ENCODE data around the gene LRRC58. TPM values are rescaled to one million over a fixed set of nuclear protein-coding genes. Genes with fewer than 3 reads are reported as not detected.

The LRRC58 gene
- total and polyA plus RNA-seq, 2 donors (not counting 3 experiments of a cell fraction or from before 2014, with no cell fraction given): 3.7 to 11.9 TPM

DNA sequence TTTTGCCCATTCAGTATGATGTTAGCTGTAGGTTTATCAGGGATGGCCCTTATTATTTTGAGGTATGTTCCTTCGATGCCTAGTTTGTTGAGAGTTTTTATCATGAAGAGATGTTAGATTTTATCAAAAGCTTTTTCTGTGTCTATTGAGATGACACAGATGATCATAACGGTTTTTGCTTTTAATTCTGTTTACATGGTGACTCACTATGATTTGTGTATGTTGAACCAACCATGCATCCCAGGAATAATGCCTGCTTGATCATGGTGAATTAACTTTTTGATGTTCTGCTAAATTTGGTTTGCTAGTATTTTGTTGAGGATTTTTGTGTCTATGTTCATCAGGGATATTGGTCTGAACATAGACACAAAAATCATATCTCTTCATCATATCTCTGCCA lies 72.4 kb downstream of the LRRC58 start:
- H3K79me2 ChIP-seq (ENCODE audit: control insufficient read depth, insufficient read depth, low read length): no peaks in the 10 kb centered on the region
- H3K9me3 ChIP-seq (replicated peaks; ENCODE audit: control insufficient read depth, insufficient read depth, low read length): no peaks in the 10 kb centered on the region
- no peak for TF ChIP-seq GATA2 (IDR thresholded peaks at IDR 0.05; ENCODE audit: insufficient read depth, insufficient read length, low read depth, low read length)
- TF ChIP-seq FOS (IDR thresholded peaks at IDR 0.05; ENCODE audit: borderline replicate concordance, insufficient read depth, low read length): no peak
- TF ChIP-seq POLR2AphosphoS5 (IDR thresholded peaks at IDR 0.05; ENCODE audit: insufficient read depth, low read depth, low read length): no peak
- intact Hi-C loops (cut with micrococcal nuclease): no loop called here
- no peak overlapping the region for H2AFZ ChIP-seq (ENCODE audit: low read depth, low read length)
- H3K27me3 ChIP-seq (ENCODE audit: control insufficient read depth in 2 of 2, insufficient read depth in 2 of 2, low read length in 2 of 2): peaks cover 5 to 7% of the 10 kb centered on the region in 2 experiments
- H3K36me3 ChIP-seq (ENCODE audit: control insufficient read depth in 2 of 2, extremely low read depth in 1 of 2, insufficient read depth in 2 of 2, low read length in 2 of 2): no peaks in the 10 kb centered on the region
- no peaks in the 10 kb centered on the region for H3K9me1 ChIP-seq (replicated peaks; ENCODE audit: control insufficient read depth, extremely low read depth, insufficient read depth, low read length)
- H3K4me2 ChIP-seq (ENCODE audit: insufficient read depth, low read length): no peak overlapping the region
- no peak for FAIRE-seq
- POLR2A ChIA-PET: no interaction called here
- no peaks in the 10 kb centered on the region for H4K20me1 ChIP-seq (replicated peaks; ENCODE audit: control insufficient read depth, extremely low read depth, insufficient read depth, low read length)
- H3K9ac ChIP-seq (replicated peaks; ENCODE audit: extremely low read depth, insufficient read depth, low read length): no peak overlapping the region
- no TSS peak for BruUV-seq (replicated peaks)
- CTCF ChIA-PET: no interaction called here
- dilution Hi-C loops (cut with MboI; ENCODE audit: extremely low pct_ligation_motif_present, low sequenced_read_pairs): no loop called here
- no peak for DNase-seq (ENCODE audit: low read depth, low spot score)
- H3K4me1 ChIP-seq (ENCODE audit: control insufficient read depth, extremely low read depth, insufficient read depth, low read length): no peaks in the 10 kb centered on the region
- H3K4me3 ChIP-seq (replicated peaks in 1 of 3; ENCODE audit: insufficient read depth in 1 of 3, low read depth in 1 of 3, low read length in 3 of 3): no peak overlapping the region
- H3K27ac ChIP-seq (ENCODE audit: insufficient read depth, low read depth, low read length): no peak overlapping the region

DNA sequence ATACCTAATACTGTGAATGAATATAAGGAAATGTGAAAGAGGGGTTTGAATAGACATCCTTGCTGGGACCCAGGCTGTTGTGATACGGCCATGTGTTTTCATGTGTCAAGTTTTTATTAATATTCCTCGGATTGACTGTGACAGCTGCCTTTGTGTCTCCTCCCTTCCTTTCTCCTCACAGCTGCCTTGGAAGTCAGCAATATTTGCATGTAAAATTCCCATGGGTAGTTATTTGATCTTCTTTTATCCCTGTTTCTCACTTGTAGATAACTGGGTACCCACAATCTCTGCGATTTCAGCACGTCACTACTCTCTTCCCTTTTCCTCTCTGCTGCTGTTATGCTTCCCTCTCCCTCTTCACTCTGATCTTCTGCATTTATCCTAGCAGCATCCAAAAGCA lies 73.5 kb downstream of the LRRC58 start:
- no peak overlapping the region for H3K9ac ChIP-seq (replicated peaks; ENCODE audit: extremely low read depth, insufficient read depth, low read length)
- no peaks in the 10 kb centered on the region for H3K36me3 ChIP-seq (ENCODE audit: control insufficient read depth in 2 of 2, extremely low read depth in 1 of 2, insufficient read depth in 2 of 2, low read length in 2 of 2)
- H4K20me1 ChIP-seq (replicated peaks; ENCODE audit: control insufficient read depth, extremely low read depth, insufficient read depth, low read length): no peaks in the 10 kb centered on the region
- intact Hi-C loops (cut with micrococcal nuclease): no loop called here
- dilution Hi-C loops (cut with MboI; ENCODE audit: extremely low pct_ligation_motif_present, low sequenced_read_pairs): no loop called here
- no peak overlapping the region for H3K4me2 ChIP-seq (ENCODE audit: insufficient read depth, low read length)
- no TSS peak for BruUV-seq (replicated peaks)
- FAIRE-seq (no peak), DNase-seq (ENCODE audit: low read depth, low spot score) (no peak)
- no peak overlapping the region for H3K27ac ChIP-seq (ENCODE audit: insufficient read depth, low read depth, low read length)
- H3K4me1 ChIP-seq (ENCODE audit: control insufficient read depth, extremely low read depth, insufficient read depth, low read length): no peaks in the 10 kb centered on the region
- TF ChIP-seq GATA2 (IDR thresholded peaks at IDR 0.05; ENCODE audit: insufficient read depth, insufficient read length, low read depth, low read length) (no peak), JUN (IDR thresholded peaks at IDR 0.05; ENCODE audit: borderline replicate concordance, insufficient read depth, insufficient read length, low read depth) (no peak), MYC (IDR thresholded peaks at IDR 0.05; ENCODE audit: low read depth, low read length) (no peak), EZH2 (IDR thresholded peaks at IDR 0.05; ENCODE audit: borderline replicate concordance, low read depth, low read length, severe bottlenecking) (no peak), FOS (IDR thresholded peaks at IDR 0.05; ENCODE audit: borderline replicate concordance, insufficient read depth, low read length) (no peak), POLR2A (IDR thresholded peaks at IDR 0.05; ENCODE audit: low read depth, low read length) (no peak), POLR2AphosphoS5 (IDR thresholded peaks at IDR 0.05; ENCODE audit: insufficient read depth, low read depth, low read length) (no peak)
- TF ChIP-seq, protein P1, sequence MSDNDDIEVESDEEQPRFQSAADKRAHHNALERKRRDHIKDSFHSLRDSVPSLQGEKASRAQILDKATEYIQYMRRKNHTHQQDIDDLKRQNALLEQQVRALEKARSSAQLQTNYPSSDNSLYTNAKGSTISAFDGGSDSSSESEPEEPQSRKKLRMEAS (IDR thresholded peaks at IDR 0.05; ENCODE audit: insufficient read depth, insufficient read length): no peak
- TF ChIP-seq, protein P2, sequence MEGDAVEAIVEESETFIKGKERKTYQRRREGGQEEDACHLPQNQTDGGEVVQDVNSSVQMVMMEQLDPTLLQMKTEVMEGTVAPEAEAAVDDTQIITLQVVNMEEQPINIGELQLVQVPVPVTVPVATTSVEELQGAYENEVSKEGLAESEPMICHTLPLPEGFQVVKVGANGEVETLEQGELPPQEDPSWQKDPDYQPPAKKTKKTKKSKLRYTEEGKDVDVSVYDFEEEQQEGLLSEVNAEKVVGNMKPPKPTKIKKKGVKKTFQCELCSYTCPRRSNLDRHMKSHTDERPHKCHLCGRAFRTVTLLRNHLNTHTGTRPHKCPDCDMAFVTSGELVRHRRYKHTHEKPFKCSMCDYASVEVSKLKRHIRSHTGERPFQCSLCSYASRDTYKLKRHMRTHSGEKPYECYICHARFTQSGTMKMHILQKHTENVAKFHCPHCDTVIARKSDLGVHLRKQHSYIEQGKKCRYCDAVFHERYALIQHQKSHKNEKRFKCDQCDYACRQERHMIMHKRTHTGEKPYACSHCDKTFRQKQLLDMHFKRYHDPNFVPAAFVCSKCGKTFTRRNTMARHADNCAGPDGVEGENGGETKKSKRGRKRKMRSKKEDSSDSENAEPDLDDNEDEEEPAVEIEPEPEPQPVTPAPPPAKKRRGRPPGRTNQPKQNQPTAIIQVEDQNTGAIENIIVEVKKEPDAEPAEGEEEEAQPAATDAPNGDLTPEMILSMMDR (IDR thresholded peaks at IDR 0.05; ENCODE audit: extremely low read depth in 1 of 2, insufficient read depth in 1 of 2, low read depth in 1 of 2, low read length in 2 of 2): no peak
- no peak overlapping the region for H2AFZ ChIP-seq (ENCODE audit: low read depth, low read length)
- no peaks in the 10 kb centered on the region for H3K9me1 ChIP-seq (replicated peaks; ENCODE audit: control insufficient read depth, extremely low read depth, insufficient read depth, low read length)
- ChIA-PET POLR2A (no interaction called here), CTCF (no interaction called here)
- no peaks in the 10 kb centered on the region for H3K79me2 ChIP-seq (ENCODE audit: control insufficient read depth, insufficient read depth, low read length)
- no peaks in the 10 kb centered on the region for H3K9me3 ChIP-seq (replicated peaks; ENCODE audit: control insufficient read depth, insufficient read depth, low read length)
- peaks cover 3 to 7% of the 10 kb centered on the region in 2 experiments for H3K27me3 ChIP-seq (ENCODE audit: control insufficient read depth in 2 of 2, insufficient read depth in 2 of 2, low read length in 2 of 2)
- no peak overlapping the region for H3K4me3 ChIP-seq (replicated peaks in 1 of 3; ENCODE audit: insufficient read depth in 1 of 3, low read depth in 1 of 3, low read length in 3 of 3)
